ENCODE results near the gene RUNDC1.

- TF ChIP-seq CTCF (IDR thresholded peaks at IDR 0.05; ENCODE audit: borderline replicate concordance, extremely low read depth, low read length, poor library complexity, severe bottlenecking) = no peak
- no peak for TF ChIP-seq EZH2 (IDR thresholded peaks at IDR 0.05; ENCODE audit: borderline replicate concordance, low read depth, low read length, severe bottlenecking)
These were observed 30.4 kb downstream of the RUNDC1 start for GRCh38 chr17:43010667-43011308.
